Testis (tissue), 5 donors: ENCODE data around the gene WDR33. TPM values are rescaled to one million over a fixed set of nuclear protein-coding genes. Genes with fewer than 3 reads are reported as not detected.

Experiments used
- DNase-seq: peaks from one replicate; pipeline ENCODE4 v3.0.0-alpha.2; 2019
- H3K27ac ChIP-seq, 2 donors: fragments of 200-600 bp; sonication (generic); one replicate each; pipeline ENCODE4 v1.5.1; 2019
- H3K27me3 ChIP-seq: fragments of 200-600 bp; sonication (generic); one replicate; pipeline ENCODE4 v1.5.1; 2019
- H3K36me3 ChIP-seq: fragments of 200-600 bp; sonication (generic); one replicate; pipeline ENCODE4 v1.5.1; 2017; ENCODE audit warnings: low read depth; ENCODE audit errors: missing control alignments
- H3K4me1 ChIP-seq: fragments of 200-600 bp; sonication (generic); one replicate; pipeline ENCODE4 v1.5.1; 2019
- H3K4me3 ChIP-seq, 2 donors: fragments of 200-600 bp; sonication (generic); one replicate each; pipeline ENCODE4 v1.5.1; 2017 to 2019
- H3K9me3 ChIP-seq: fragments of 200-600 bp; sonication (generic); one replicate; pipeline ENCODE4 v1.5.1; 2017
- CTCF ChIP-seq, 3 experiments: fragments of 450-650 bp in 2 of 3; fragments of 200-600 bp in 1 of 3; sonication (generic) in 1 of 3; IDR thresholded peaks; one replicate each; pipeline ENCODE4 v1.5.1; 2016 to 2019; ENCODE audit warnings: antibody characterized with exemption in 3 of 3, mild to moderate bottlenecking in 2 of 3, moderate library complexity in 1 of 3
- POLR2A ChIP-seq: fragments of 450-650 bp; IDR thresholded peaks from one replicate; pipeline ENCODE4 v1.6.1; 2017; ENCODE audit warnings: antibody characterized with exemption, mild to moderate bottlenecking, moderate library complexity
- WGBS, 2 donors: methylation state at CpG; one replicate each; pipeline ENCODE4 v1.1.5; 2018; 5-methylcytosine and 5-hydroxymethylcytosine counted together
- intact Hi-C: fragments of 100-400 bp; cut with DNase I; formaldehyde crosslinking; loops from one replicate; pipeline ENCODE4 v1.15.1; 2023; ENCODE audit warnings: low total_unique reads
- long read RNA-seq, 2 donors: transcript quantifications; one replicate each; lab custom pipeline, GENCODE V29; 2026
- polyA plus RNA-seq: library from polyadenylated mRNA; stranded (reverse); fragments of 350-450 nt; fragmentation: Illumina TruSeq; extraction: RNeasy Lipid Tissue Mini Kit (QIAGEN cat#74804); gene quantifications from one replicate; pipeline ENCODE4 v1.2.3, GENCODE V29; 2014; ENCODE audit warnings: low read depth, low replicate concordance; ENCODE audit not compliant: insufficient read depth
- total RNA-seq, 2 donors: library from RNA; depleted of rRNA; stranded (reverse); fragments of >200 nt; gene quantifications; one replicate each; pipeline ENCODE4 v1.2.3, GENCODE V29; 2016

WDR33 gene
- 10 to 100 TPM; 62.1 to 65.8 TPM for total RNA-seq
- polyA plus RNA-seq: 57.4 TPM
- long read RNA-seq, donor 1, transcript WDR33-204 (6 exons, 3,104 nt): major isoform, 20 of 20 reads
- long read RNA-seq, donor 1, partial matches to known transcripts: 0 of 20 reads
- long read RNA-seq, donor 1, other reads (novel, unspliced or antisense): 0 of 20 reads
- long read RNA-seq, donor 2, full-length matches to known transcripts: 15 of 15 reads
- long read RNA-seq, donor 2, partial matches to known transcripts: 0 of 15 reads
- long read RNA-seq, donor 2, other reads (novel, unspliced or antisense): 0 of 15 reads

- H3K27me3 ChIP-seq: no peaks in the 10 kb centered on the region
- TF ChIP-seq CTCF (IDR thresholded peaks at IDR 0.05) (no peak), POLR2A (peak; percentile 48)
- peaks cover 17% of the 10 kb centered on the region for H3K4me1 ChIP-seq
- intact Hi-C loops: no loop called here
- 0 to 1% methylated on average over 37 to 62 of the region's 62 CpGs for WGBS, 2 donors
- peak within 1 kb of the TSS; percentile 84 to 94 for H3K4me3 ChIP-seq
- peak within 1 kb of the TSS; percentile 96 to 98 for H3K27ac ChIP-seq
- no peaks in the 10 kb centered on the region for H3K9me3 ChIP-seq
- DNase-seq: peak; percentile 96
- H3K36me3 ChIP-seq: no peaks in the 10 kb centered on the region
Observed at GRCh38 chr2:127810619-127811396, at the start of gene WDR33. Gene WDR33 (minus strand): TSS chr2:127811171. CDS start chr2:127770981, 40,190 bp downstream.

GRCh38 chr2:127860130-127860529 is 49.2 kb upstream of the WDR33 start:
- DNase-seq: no peak
- intact Hi-C loops: no loop called here

GRCh38 chr2:127859712-127860085 is 48.7 kb upstream of the WDR33 start:
- no peak overlapping the region for H3K4me3 ChIP-seq
- TF ChIP-seq CTCF (IDR thresholded peaks at IDR 0.05) (no peak), POLR2A (no peak)
- intact Hi-C loops: no loop called here
- peak; percentile 59 for DNase-seq
- no peaks in the 10 kb centered on the region for H3K9me3 ChIP-seq
- WGBS, 2 donors: 18 to 25% methylated on average over 8 of the region's 8 CpGs
- H3K36me3 ChIP-seq: no peaks in the 10 kb centered on the region
- H3K27ac ChIP-seq: no peak overlapping the region
- no peaks in the 10 kb centered on the region for H3K27me3 ChIP-seq
- H3K4me1 ChIP-seq: peaks cover 23% of the 10 kb centered on the region

More at GRCh38 chr2:127860130-127860529, 49.2 kb upstream of the WDR33 start:
- 41 to 57% methylated on average over 5 of the region's 5 CpGs for WGBS, 2 donors
- Histone ChIP-seq H3K9me3 (no peaks in the 10 kb centered on the region), H3K27ac (no peak overlapping the region), H3K4me3 (no peak overlapping the region), H3K36me3 (no peaks in the 10 kb centered on the region), H3K27me3 (no peaks in the 10 kb centered on the region), H3K4me1 (peaks cover 22% of the 10 kb centered on the region)
- no peak for TF ChIP-seq CTCF (IDR thresholded peaks at IDR 0.05)
- no peak for TF ChIP-seq POLR2A

- no peaks in the 10 kb centered on the region for H3K27me3 ChIP-seq
- H3K4me1 ChIP-seq: peaks cover 40% of the 10 kb centered on the region
- peak; percentile 40 for DNase-seq
- TF ChIP-seq CTCF (IDR thresholded peaks at IDR 0.05) (no peak), POLR2A (no peak)
- no peaks in the 10 kb centered on the region for H3K9me3 ChIP-seq
- no peaks in the 10 kb centered on the region for H3K36me3 ChIP-seq
- WGBS, 2 donors: 1 to 5% methylated on average over 18 of the region's 18 CpGs
- intact Hi-C loops: no loop called here
- peak overlapping the region; percentile 85 to 91 for H3K4me3 ChIP-seq
- peak overlapping the region; percentile 76 to 83 for H3K27ac ChIP-seq
Observed at GRCh38 chr2:127857265-127857808, 46.4 kb upstream of the WDR33 start.
